Keratinocyte (primary cell): ENCODE measurements around the gene MERTK. TPM values are rescaled to one million over a fixed set of nuclear protein-coding genes. Genes with fewer than 3 reads are reported as not detected.
"Not testable (repeated sequence)": the region's sequence is repeated elsewhere in the genome, so short reads cannot be mapped to it uniquely, and the experiment has no call there.

ENCODE experiments used
- DNase-seq: peaks from one replicate; pipeline ENCODE4 v3.0.0-alpha.2; 2011; ENCODE audit warnings: low read depth, missing footprints, low spot score
- FAIRE-seq: peaks from 2 replicates; lab custom pipeline; 2011; peaks lifted over from hg19 to GRCh38; lab: Jason Lieb, UNC
- H2AFZ ChIP-seq: 2 replicates; pipeline ENCODE4 v1.6.0; 2012; ENCODE audit warnings: low read length, control low read depth, inconsistent platforms; ENCODE audit not compliant: control insufficient read depth
- H3K27ac ChIP-seq: 2 replicates; pipeline ENCODE4 v1.5.1; 2011; ENCODE audit warnings: low read length; ENCODE audit not compliant: control insufficient read depth, insufficient read depth
- H3K27me3 ChIP-seq: 3 replicates; pipeline ENCODE4 v1.6.0; 2011; ENCODE audit warnings: low read length; ENCODE audit not compliant: control insufficient read depth, insufficient read depth; ENCODE audit errors: extremely low read depth
- H3K36me3 ChIP-seq, 2 experiments: 2 replicates in 1 of 2; 3 replicates in 1 of 2; pipeline ENCODE4 v1.5.1; 2011; ENCODE audit warnings: low read length in 2 of 2, mild to moderate bottlenecking in 1 of 2; ENCODE audit not compliant: control insufficient read depth in 2 of 2, insufficient read depth in 2 of 2; ENCODE audit errors: extremely low read depth in 1 of 2
- H3K4me1 ChIP-seq: 3 replicates; pipeline ENCODE4 v1.5.1; 2011; ENCODE audit warnings: low read length; ENCODE audit not compliant: control insufficient read depth, insufficient read depth; ENCODE audit errors: extremely low read depth
- H3K4me2 ChIP-seq: 3 replicates; pipeline ENCODE4 v1.6.0; 2011; ENCODE audit warnings: low read depth, low read length; ENCODE audit not compliant: control insufficient read depth, insufficient read depth; ENCODE audit errors: extremely low read depth
- H3K4me3 ChIP-seq, 3 experiments: fragments of 200-600 bp in 1 of 3; sonication (generic) in 1 of 3; 2 replicates in 2 of 3; 3 replicates in 1 of 3; pipeline ENCODE4 v1.5.1; 2011 to 2016; ENCODE audit warnings: low read length in 3 of 3, mild to moderate bottlenecking in 3 of 3, control low read depth in 2 of 3, inconsistent platforms in 1 of 3, low read depth in 1 of 3, mixed read lengths in 1 of 3, mixed run types in 1 of 3, moderate library complexity in 1 of 3; ENCODE audit not compliant: control insufficient read depth in 2 of 3, insufficient read depth in 2 of 3; ENCODE audit errors: extremely low read depth in 1 of 3
- H3K79me2 ChIP-seq: 2 replicates; pipeline ENCODE4 v1.6.0; 2012; ENCODE audit warnings: low read length; ENCODE audit not compliant: control insufficient read depth, insufficient read depth
- H3K9ac ChIP-seq: 3 replicates; pipeline ENCODE4 v1.6.0; 2011; ENCODE audit warnings: low read length; ENCODE audit not compliant: control insufficient read depth, insufficient read depth; ENCODE audit errors: extremely low read depth
- H3K9me1 ChIP-seq: 3 replicates; pipeline ENCODE4 v1.6.0; 2011; ENCODE audit warnings: low read length; ENCODE audit not compliant: control insufficient read depth, insufficient read depth; ENCODE audit errors: extremely low read depth
- H3K9me3 ChIP-seq: 2 replicates; pipeline ENCODE4 v1.5.1; 2012; ENCODE audit warnings: low read depth, low read length; ENCODE audit not compliant: control insufficient read depth
- H4K20me1 ChIP-seq: 3 replicates; pipeline ENCODE4 v1.6.0; 2011; ENCODE audit warnings: low read length; ENCODE audit not compliant: control insufficient read depth, insufficient read depth; ENCODE audit errors: extremely low read depth
- EZH2 ChIP-seq: IDR thresholded peaks from one replicate; pipeline ENCODE4 v1.6.1; 2012; ENCODE audit warnings: inconsistent platforms, mild to moderate bottlenecking, low read length, moderate library complexity
- dilution Hi-C: fragments of 300-500 bp; cut with MboI; formaldehyde crosslinking; loops from one replicate; pipeline ENCODE4 v1.7.0; 2020; ENCODE audit warnings: low sequenced_read_pairs; ENCODE audit not compliant: extremely low pct_ligation_motif_present
- polyA plus RNA-seq, 5 experiments: library from polyadenylated mRNA; depleted of rRNA in 3 of 5; stranded (reverse) in 3 of 5; stranded (forward) in 1 of 5; unstranded in 1 of 5; fragments of >200 nt; gene quantifications; 1 replicate in 1 of 5; 2 replicates in 3 of 5; 3 replicates in 1 of 5; pipeline versions ENCODE4 v1.2.1 to v1.2.3, GENCODE V29; 2011 to 2012; ENCODE audit warnings: missing spikeins in 2 of 5, low read depth in 1 of 5, low replicate concordance in 1 of 5
- TF ChIP-seq, protein P1 (sequence below), 3 experiments: IDR thresholded peaks in 1 of 3; conservative IDR thresholded peaks in 1 of 3; optimal IDR thresholded peaks in 1 of 3; 2 replicates in 2 of 3; 3 replicates in 1 of 3; pipeline versions ENCODE3 to v1.5.1; 2011; ENCODE audit warnings: low read length in 3 of 3, mild to moderate bottlenecking in 3 of 3, moderate library complexity in 2 of 3, control low read depth in 1 of 3, inconsistent platforms in 1 of 3; ENCODE audit not compliant: insufficient read depth in 2 of 3; ENCODE audit errors: extremely low read depth in 1 of 3

Gene MERTK
- polyA plus RNA-seq, 1 donor (not counting 4 experiments of a cell fraction or from before 2014, with no cell fraction given), result 0.14 TPM

DNA sequence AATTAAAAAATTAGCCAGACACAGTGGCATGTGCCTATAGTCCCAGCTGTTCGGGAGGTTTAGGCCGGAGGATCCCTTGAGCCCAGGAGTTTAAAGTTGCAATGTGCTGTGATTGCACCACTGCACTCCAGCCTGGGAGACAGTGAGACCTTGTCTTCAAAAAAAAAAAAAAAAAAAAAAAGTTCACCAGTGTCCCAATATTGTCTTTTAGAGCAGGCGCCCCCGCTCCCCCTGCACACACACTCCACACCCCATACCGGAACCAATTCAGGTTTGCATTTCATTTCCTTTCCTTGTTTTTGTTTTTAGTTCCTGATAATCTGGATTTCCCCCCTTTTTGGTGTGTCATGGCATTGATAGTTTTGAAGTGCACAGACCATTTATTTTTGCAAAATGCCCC is 167.1 kb downstream of the MERTK start:
- no peak overlapping the region for H3K9ac ChIP-seq

GRCh38 chr2:112065966-112066365 is 167.6 kb downstream of the MERTK start:
- Histone ChIP-seq H3K27ac (no peak overlapping the region), H3K4me2 (no peak overlapping the region), H3K9ac (no peak overlapping the region), H4K20me1 (no peaks in the 10 kb centered on the region), H3K79me2 (peaks cover 22% of the 10 kb centered on the region), H3K9me1 (no peaks in the 10 kb centered on the region), H3K9me3 (no peaks in the 10 kb centered on the region), H2AFZ (no peak overlapping the region), H3K36me3 (peaks cover 9 to 16% of the 10 kb centered on the region in 2 experiments), H3K4me3 (no peak overlapping the region), H3K4me1 (peaks cover 10% of the 10 kb centered on the region), H3K27me3 (no peaks in the 10 kb centered on the region)
- DNase-seq (no peak), FAIRE-seq (peak; percentile 90)
- dilution Hi-C loops, result no loop called here
- no peak for TF ChIP-seq EZH2
- TF ChIP-seq, protein P1, sequence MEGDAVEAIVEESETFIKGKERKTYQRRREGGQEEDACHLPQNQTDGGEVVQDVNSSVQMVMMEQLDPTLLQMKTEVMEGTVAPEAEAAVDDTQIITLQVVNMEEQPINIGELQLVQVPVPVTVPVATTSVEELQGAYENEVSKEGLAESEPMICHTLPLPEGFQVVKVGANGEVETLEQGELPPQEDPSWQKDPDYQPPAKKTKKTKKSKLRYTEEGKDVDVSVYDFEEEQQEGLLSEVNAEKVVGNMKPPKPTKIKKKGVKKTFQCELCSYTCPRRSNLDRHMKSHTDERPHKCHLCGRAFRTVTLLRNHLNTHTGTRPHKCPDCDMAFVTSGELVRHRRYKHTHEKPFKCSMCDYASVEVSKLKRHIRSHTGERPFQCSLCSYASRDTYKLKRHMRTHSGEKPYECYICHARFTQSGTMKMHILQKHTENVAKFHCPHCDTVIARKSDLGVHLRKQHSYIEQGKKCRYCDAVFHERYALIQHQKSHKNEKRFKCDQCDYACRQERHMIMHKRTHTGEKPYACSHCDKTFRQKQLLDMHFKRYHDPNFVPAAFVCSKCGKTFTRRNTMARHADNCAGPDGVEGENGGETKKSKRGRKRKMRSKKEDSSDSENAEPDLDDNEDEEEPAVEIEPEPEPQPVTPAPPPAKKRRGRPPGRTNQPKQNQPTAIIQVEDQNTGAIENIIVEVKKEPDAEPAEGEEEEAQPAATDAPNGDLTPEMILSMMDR (optimal IDR thresholded peaks at IDR 0.05 in 1 of 3, IDR thresholded peaks at IDR 0.05 in 1 of 3, conservative IDR thresholded peaks at IDR 0.05 in 1 of 3; ENCODE audit: extremely low read depth in 1 of 3, insufficient read depth in 2 of 3, low read length in 3 of 3), result no peak

More for the DNA sequence above, 167.1 kb downstream of the MERTK start:
- TF ChIP-seq EZH2, result no peak
- TF ChIP-seq, protein P1 (optimal IDR thresholded peaks at IDR 0.05 in 1 of 3, IDR thresholded peaks at IDR 0.05 in 1 of 3, conservative IDR thresholded peaks at IDR 0.05 in 1 of 3; ENCODE audit: extremely low read depth in 1 of 3, insufficient read depth in 2 of 3, low read length in 3 of 3), result no peak
- Histone ChIP-seq H3K27ac (no peak overlapping the region), H2AFZ (no peak overlapping the region), H3K9me3 (no peaks in the 10 kb centered on the region), H3K4me1 (peaks cover 10% of the 10 kb centered on the region), H4K20me1 (no peaks in the 10 kb centered on the region), H3K79me2 (peaks cover 22% of the 10 kb centered on the region), H3K4me2 (no peak overlapping the region), H3K27me3 (no peaks in the 10 kb centered on the region), H3K9me1 (no peaks in the 10 kb centered on the region), H3K4me3 (no peak overlapping the region), H3K36me3 (peaks cover 9 to 16% of the 10 kb centered on the region in 2 experiments)
- no peak for FAIRE-seq
- dilution Hi-C loops, result no loop called here
- DNase-seq, result no peak

GRCh38 chr2:112069794-112070193 is 171.4 kb downstream of the MERTK start:
- DNase-seq, H4K20me1 ChIP-seq, H3K27ac ChIP-seq, dilution Hi-C loops, H3K9ac ChIP-seq, H3K9me1 ChIP-seq, H2AFZ ChIP-seq, H3K4me3 ChIP-seq, H3K27me3 ChIP-seq, H3K36me3 ChIP-seq, FAIRE-seq, H3K4me2 ChIP-seq, H3K9me3 ChIP-seq: not testable (repeated sequence)
- Histone ChIP-seq H3K79me2 (peaks cover 33% of the 10 kb centered on the region), H3K4me1 (peaks cover 15% of the 10 kb centered on the region)
